DND-41 (cell line): ENCODE results near the gene CCDC167.

Experiments used
- ATAC-seq: fragments of 200-7000 bp; cut with Tn5 transposase; 3 replicates; pipeline ENCODE4 v1.9.1; 2021; ENCODE audit warnings: low read depth; ENCODE audit not compliant: insufficient read depth
- DNase-seq: peaks from one replicate; pipeline ENCODE4 v3.0.0-alpha.2; 2020
- H2AFZ ChIP-seq: 2 replicates; pipeline ENCODE4 v1.6.0; 2012; ENCODE audit warnings: low read depth, low read length
- H3K27ac ChIP-seq: 2 replicates; pipeline ENCODE4 v1.5.1; 2012; ENCODE audit warnings: low read length, inconsistent platforms
- H3K27me3 ChIP-seq: fragments of 200-600 bp; sonication (generic); 2 replicates; pipeline ENCODE4 v1.6.0; 2012; ENCODE audit warnings: low read length, mild to moderate bottlenecking, inconsistent platforms; ENCODE audit not compliant: insufficient read depth, poor library complexity
- H3K36me3 ChIP-seq: 2 replicates; pipeline ENCODE4 v1.5.1; 2012; ENCODE audit warnings: low read length, inconsistent platforms; ENCODE audit not compliant: insufficient read depth
- H3K4me1 ChIP-seq: 2 replicates; pipeline ENCODE4 v1.5.1; 2012; ENCODE audit warnings: mild to moderate bottlenecking, low read length; ENCODE audit not compliant: insufficient read depth
- H3K4me2 ChIP-seq: 2 replicates; pipeline ENCODE4 v1.6.0; 2012; ENCODE audit warnings: mild to moderate bottlenecking, moderate library complexity, low read length, inconsistent platforms; ENCODE audit not compliant: insufficient read depth
- H3K4me3 ChIP-seq, 2 experiments: fragments of 200-600 bp in 1 of 2; shearing (Covaris generic) in 1 of 2; 2 replicates each; pipeline ENCODE4 v1.5.1; 2012 to 2016; ENCODE audit warnings: inconsistent platforms in 2 of 2, low read length in 2 of 2, mild to moderate bottlenecking in 2 of 2, low read depth in 1 of 2, moderate library complexity in 1 of 2
- H3K79me2 ChIP-seq: 2 replicates; pipeline ENCODE4 v1.6.0; 2012; ENCODE audit warnings: low read length, inconsistent platforms; ENCODE audit not compliant: insufficient read depth
- H3K9ac ChIP-seq: 2 replicates; pipeline ENCODE4 v1.6.0; 2012; ENCODE audit warnings: low read depth, mild to moderate bottlenecking, inconsistent platforms, low read length, moderate library complexity
- H3K9me3 ChIP-seq: 2 replicates; pipeline ENCODE4 v1.5.1; 2012; ENCODE audit warnings: low read length, moderate library complexity, mild to moderate bottlenecking, inconsistent platforms; ENCODE audit not compliant: insufficient read depth, severe bottlenecking
- H4K20me1 ChIP-seq: 2 replicates; pipeline ENCODE4 v1.6.0; 2012; ENCODE audit warnings: low read length; ENCODE audit not compliant: insufficient read depth
- CTCF ChIP-seq: IDR thresholded peaks from 2 replicates; pipeline ENCODE4 v1.5.1; 2012; ENCODE audit warnings: borderline replicate concordance, low read length, moderate library complexity, mild to moderate bottlenecking; ENCODE audit not compliant: poor library complexity, severe bottlenecking; ENCODE audit errors: extremely low read depth
- EZH2 ChIP-seq: IDR thresholded peaks from 3 replicates; pipeline ENCODE4 v1.6.1; 2012; ENCODE audit warnings: borderline replicate concordance, low read depth, mild to moderate bottlenecking, moderate library complexity, low read length, inconsistent platforms; ENCODE audit not compliant: severe bottlenecking

Gene CCDC167

GRCh38 chr6:37512400-37513011 is 12.8 kb upstream of the CCDC167 start:
- H3K27me3 ChIP-seq, result no peaks in the 10 kb centered on the region
- H3K9ac ChIP-seq, result no peak overlapping the region
- no peak overlapping the region for H3K4me2 ChIP-seq
- H3K79me2 ChIP-seq, result no peaks in the 10 kb centered on the region
- H3K36me3 ChIP-seq, result no peaks in the 10 kb centered on the region
- DNase-seq, result no peak
- H3K27ac ChIP-seq, result no peak overlapping the region
- H3K4me3 ChIP-seq, result no peak overlapping the region
- H3K4me1 ChIP-seq, result peaks cover 42% of the 10 kb centered on the region
- H2AFZ ChIP-seq, result no peak overlapping the region
- TF ChIP-seq CTCF (no peak), EZH2 (no peak)
- ATAC-seq, result no peak
- 0 out of 2 replicates have a peak, but pooled peaks cover 4% of the 10 kb centered on the region for H4K20me1 ChIP-seq
- H3K9me3 ChIP-seq, result no peaks in the 10 kb centered on the region

- Histone ChIP-seq H3K27ac (no peak overlapping the region), H2AFZ (no peak overlapping the region), H3K79me2 (no peaks in the 10 kb centered on the region), H3K27me3 (no peaks in the 10 kb centered on the region), H3K9me3 (no peaks in the 10 kb centered on the region), H3K36me3 (no peaks in the 10 kb centered on the region), H3K4me1 (peaks cover 37% of the 10 kb centered on the region), H3K9ac (no peak overlapping the region), H3K4me3 (no peak overlapping the region), H3K4me2 (no peak overlapping the region), H4K20me1 (0 out of 2 replicates have a peak, but pooled peaks cover 1% of the 10 kb centered on the region)
- no peak for ATAC-seq
- TF ChIP-seq EZH2, result no peak
- no peak for TF ChIP-seq CTCF
- no peak for DNase-seq
Observed at GRCh38 chr6:37511910-37512399, 12.3 kb upstream of the CCDC167 start.

DNA sequence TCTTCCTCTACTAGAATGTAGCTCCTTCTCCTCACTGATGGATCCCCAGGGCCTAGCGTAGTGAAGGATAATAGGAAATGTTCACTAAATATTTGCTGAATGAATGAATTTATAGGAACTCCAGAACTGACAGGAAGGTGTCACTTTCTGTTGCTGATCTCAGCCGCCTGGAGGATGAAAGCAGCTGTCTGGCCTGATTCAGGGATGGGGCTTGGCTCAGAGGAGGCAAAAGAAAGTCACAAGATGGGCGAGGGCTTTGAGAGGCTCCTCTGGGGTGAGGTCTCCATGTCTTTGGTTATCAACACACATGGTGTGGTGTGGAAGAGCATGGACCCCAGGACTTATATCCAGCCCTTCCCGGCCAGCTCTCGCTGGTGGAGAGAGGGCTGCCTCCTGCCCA is 11.5 kb upstream of the CCDC167 start:
- Histone ChIP-seq H4K20me1 (no peaks in the 10 kb centered on the region), H2AFZ (no peak overlapping the region), H3K4me1 (peaks cover 29% of the 10 kb centered on the region), H3K9me3 (no peaks in the 10 kb centered on the region), H3K79me2 (no peaks in the 10 kb centered on the region), H3K4me2 (no peak overlapping the region), H3K4me3 (no peak overlapping the region), H3K9ac (no peak overlapping the region), H3K36me3 (no peaks in the 10 kb centered on the region), H3K27me3 (no peaks in the 10 kb centered on the region), H3K27ac (no peak overlapping the region)
- ATAC-seq, result no peak
- TF ChIP-seq EZH2, result no peak
- TF ChIP-seq CTCF, result no peak
- no peak for DNase-seq
